Mesothelial cell of epicardium (in vitro differentiated cells): ENCODE measurements around the gene RUNX2. TPM values are rescaled to one million over a fixed set of nuclear protein-coding genes. Genes with fewer than 3 reads are reported as not detected.

Experiments
- DNase-seq, 2 experiments: peaks; one replicate each; pipeline ENCODE4 v3.0.0; 2021; ENCODE audit warnings: low spot score in 2 of 2; ENCODE audit not compliant: unreplicated experiment in 2 of 2
- H3K27ac Mint-ChIP-seq: 2 replicates; pipeline ENCODE4 v1.8.0; 2021; ENCODE audit warnings: mixed read lengths
- H3K27me3 Mint-ChIP-seq: 2 replicates; pipeline ENCODE4 v1.8.0; 2021; ENCODE audit warnings: low read depth, mixed read lengths
- H3K36me3 Mint-ChIP-seq: 2 replicates; pipeline ENCODE4 v1.8.0; 2021; ENCODE audit warnings: mixed read lengths
- H3K4me1 Mint-ChIP-seq: 2 replicates; pipeline ENCODE4 v1.8.0; 2021; ENCODE audit warnings: mixed read lengths
- H3K4me3 Mint-ChIP-seq: 2 replicates; pipeline ENCODE4 v1.8.0; 2021; ENCODE audit warnings: mild to moderate bottlenecking, moderate library complexity, mixed read lengths
- H3K9me3 Mint-ChIP-seq: 2 replicates; pipeline ENCODE4 v1.8.0; 2021; ENCODE audit warnings: mixed read lengths
- total RNA-seq: library from RNA; stranded (reverse); gene quantifications from 3 replicates; pipeline ENCODE4 v1.2.1, GENCODE V29; 2021
- TF ChIP-seq, protein P1 (sequence below): fragments of 200-600 bp; sonication (generic); IDR thresholded peaks from one replicate; pipeline ENCODE4 v1.5.0; 2021; ENCODE audit warnings: antibody characterized with exemption; ENCODE audit not compliant: unreplicated experiment

Gene RUNX2
- total RNA-seq, 1 donor from 2014 or later: 4.4 TPM

DNA sequence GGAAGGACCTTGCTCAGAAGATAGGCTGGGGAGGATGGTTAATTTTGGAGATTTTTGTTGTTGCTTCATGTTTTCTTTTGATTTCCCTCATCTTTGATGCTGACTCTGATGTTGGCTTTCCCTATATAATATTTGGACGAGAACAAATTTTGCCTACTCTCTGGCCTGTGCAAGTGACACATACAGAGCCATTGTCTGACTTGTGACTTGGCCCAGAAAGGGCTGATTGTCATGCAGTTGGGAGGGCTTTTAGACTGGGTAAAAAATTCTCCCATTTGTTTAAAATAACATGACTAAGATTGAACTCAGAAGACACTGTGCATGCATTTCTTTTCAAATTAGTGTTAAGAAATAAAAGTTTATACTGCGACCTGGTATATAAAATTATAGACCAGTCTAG lies 148.2 kb downstream of the RUNX2 start:
- Mint-ChIP-seq H3K4me3 (no peak overlapping the region), H3K9me3 (no peaks in the 10 kb centered on the region), H3K27me3 (no peaks in the 10 kb centered on the region), H3K36me3 (no peaks in the 10 kb centered on the region), H3K27ac (no peak overlapping the region), H3K4me1 (peaks cover 28% of the 10 kb centered on the region)
- TF ChIP-seq, protein P1, sequence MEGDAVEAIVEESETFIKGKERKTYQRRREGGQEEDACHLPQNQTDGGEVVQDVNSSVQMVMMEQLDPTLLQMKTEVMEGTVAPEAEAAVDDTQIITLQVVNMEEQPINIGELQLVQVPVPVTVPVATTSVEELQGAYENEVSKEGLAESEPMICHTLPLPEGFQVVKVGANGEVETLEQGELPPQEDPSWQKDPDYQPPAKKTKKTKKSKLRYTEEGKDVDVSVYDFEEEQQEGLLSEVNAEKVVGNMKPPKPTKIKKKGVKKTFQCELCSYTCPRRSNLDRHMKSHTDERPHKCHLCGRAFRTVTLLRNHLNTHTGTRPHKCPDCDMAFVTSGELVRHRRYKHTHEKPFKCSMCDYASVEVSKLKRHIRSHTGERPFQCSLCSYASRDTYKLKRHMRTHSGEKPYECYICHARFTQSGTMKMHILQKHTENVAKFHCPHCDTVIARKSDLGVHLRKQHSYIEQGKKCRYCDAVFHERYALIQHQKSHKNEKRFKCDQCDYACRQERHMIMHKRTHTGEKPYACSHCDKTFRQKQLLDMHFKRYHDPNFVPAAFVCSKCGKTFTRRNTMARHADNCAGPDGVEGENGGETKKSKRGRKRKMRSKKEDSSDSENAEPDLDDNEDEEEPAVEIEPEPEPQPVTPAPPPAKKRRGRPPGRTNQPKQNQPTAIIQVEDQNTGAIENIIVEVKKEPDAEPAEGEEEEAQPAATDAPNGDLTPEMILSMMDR: no peak
- no peak for DNase-seq

DNA sequence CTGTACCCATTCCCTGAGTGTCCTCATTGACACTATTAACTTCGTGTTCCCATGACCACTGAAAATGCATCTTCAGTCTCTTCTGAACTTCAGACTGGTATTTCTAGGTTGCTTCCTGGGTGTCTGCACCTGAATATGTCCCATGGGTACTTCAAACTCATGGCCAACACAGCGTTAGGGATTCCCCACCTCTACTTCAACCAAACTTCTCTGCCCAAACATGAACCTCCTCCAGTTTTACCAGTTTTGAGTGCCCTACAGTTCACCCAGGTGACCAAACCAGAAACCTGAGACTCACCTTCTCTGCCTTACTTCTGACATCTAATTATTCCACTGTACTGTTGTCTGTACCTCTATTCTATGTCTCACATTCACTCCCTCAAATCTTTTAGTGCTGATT lies 149.1 kb downstream of the RUNX2 start:
- no peak for DNase-seq

DNA sequence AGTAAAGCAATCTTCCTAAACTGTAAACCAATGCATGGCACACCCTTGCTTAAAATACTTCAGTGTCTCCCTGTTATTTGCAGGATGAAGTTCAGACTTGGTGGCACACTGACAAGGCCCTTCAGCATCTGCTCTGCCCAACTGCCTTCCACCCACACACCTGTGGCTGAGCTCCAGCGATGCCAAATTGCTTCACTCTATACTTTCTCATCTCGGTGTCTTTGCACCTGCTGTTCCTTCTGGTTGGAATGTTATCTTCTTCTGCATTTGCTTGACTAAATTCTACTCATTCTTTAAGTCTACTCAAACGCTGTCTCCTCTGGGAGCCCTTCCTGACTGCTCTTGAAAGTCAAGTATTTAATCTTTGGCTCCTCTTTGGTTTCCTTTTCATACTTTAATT lies 149.7 kb downstream of the RUNX2 start:
- TF ChIP-seq, protein P1: no peak
- H3K27me3 Mint-ChIP-seq: no peaks in the 10 kb centered on the region
- H3K4me1 Mint-ChIP-seq: peaks cover 35% of the 10 kb centered on the region
- no peaks in the 10 kb centered on the region for H3K36me3 Mint-ChIP-seq
- H3K9me3 Mint-ChIP-seq: no peaks in the 10 kb centered on the region
- H3K27ac Mint-ChIP-seq: no peak overlapping the region
- H3K4me3 Mint-ChIP-seq: no peak overlapping the region
- no peak for DNase-seq

More for the DNA sequence above, 149.1 kb downstream of the RUNX2 start:
- Mint-ChIP-seq H3K4me3 (no peak overlapping the region), H3K36me3 (no peaks in the 10 kb centered on the region), H3K9me3 (no peaks in the 10 kb centered on the region), H3K4me1 (peaks cover 36% of the 10 kb centered on the region), H3K27me3 (no peaks in the 10 kb centered on the region), H3K27ac (no peak overlapping the region)
- TF ChIP-seq, protein P1: no peak

DNA sequence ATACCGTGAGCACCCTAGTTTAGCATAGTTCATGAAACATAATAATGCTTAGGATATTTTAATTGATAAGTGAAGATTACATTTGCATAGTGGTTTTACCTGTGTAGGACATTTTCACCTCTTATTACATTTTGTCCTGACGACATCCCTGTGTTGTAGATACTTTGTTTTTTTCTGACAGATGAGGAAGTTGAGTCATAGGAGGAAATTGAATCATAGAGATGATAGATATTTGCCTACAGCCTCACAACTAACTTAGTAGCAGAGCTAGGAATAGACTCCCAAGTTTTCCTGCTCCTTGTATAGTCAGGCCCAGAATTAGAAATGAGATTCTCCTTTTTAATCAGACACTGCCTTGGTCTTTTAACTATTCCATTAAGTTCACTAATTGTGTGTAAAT lies 150.1 kb downstream of the RUNX2 start:
- Mint-ChIP-seq H3K4me1 (peaks cover 38% of the 10 kb centered on the region), H3K4me3 (no peak overlapping the region), H3K9me3 (no peaks in the 10 kb centered on the region), H3K27ac (no peak overlapping the region), H3K36me3 (no peaks in the 10 kb centered on the region), H3K27me3 (no peaks in the 10 kb centered on the region)
- DNase-seq: no peak
- TF ChIP-seq, protein P1: no peak

DNA sequence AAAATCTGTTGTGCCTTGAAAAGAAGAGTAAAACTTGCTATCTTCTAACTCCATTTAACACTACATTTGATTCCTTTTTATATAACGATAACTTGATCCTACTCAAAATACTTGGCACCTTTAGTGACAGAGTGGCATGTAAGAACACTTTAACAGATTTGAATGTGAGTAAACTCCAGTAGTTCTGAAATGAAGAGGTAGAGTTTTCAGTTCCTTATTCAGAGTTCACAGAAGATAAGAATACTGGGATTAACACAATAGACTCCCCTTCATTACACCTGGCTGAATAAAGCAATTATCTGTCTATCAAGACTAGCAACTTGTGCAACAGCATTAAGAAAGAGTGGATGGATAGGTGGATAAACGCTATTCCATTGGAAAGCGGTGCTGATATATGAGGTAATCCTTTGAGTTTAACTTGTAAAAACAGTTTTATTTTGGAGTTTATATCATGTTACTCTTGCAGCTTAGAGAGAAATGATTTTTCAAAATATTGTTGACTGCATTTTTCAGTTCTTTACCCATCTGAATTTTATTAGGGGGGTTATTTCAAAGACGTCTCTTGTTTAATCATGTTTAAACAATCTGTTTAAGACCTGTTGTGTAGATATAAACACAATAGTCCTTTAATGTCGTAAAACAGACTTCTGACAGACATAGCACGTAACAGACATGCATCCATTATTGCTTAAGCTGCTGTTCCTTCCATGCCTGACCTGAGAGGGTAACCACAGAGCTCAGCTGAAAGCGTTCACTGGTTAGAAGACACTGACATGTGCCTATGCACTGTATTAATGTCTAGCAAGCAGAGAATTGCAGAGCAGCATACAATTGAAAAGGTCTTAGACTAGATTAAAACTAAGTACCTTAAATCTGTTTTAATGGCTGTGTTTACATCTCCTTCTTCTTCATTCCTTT lies 152.0 kb downstream of the RUNX2 start:
- TF ChIP-seq, protein P1: no peak
- Mint-ChIP-seq H3K4me1 (peaks cover 33% of the 10 kb centered on the region), H3K27ac (peak overlapping the region; percentile 74), H3K9me3 (no peaks in the 10 kb centered on the region), H3K4me3 (no peak overlapping the region), H3K27me3 (no peaks in the 10 kb centered on the region), H3K36me3 (no peaks in the 10 kb centered on the region)
- no peak for DNase-seq
